HG03575 (cell line): ENCODE data around the gene ZNF418.
"Not testable (repeated sequence)": the region's sequence is repeated elsewhere in the genome, so short reads cannot be mapped to it uniquely, and the experiment has no call there.

ENCODE experiments used
- ATAC-seq: cut with Tn5 transposase; IDR thresholded peaks from one replicate; pipeline ENCODE4 v1.9.1; 2021; ENCODE audit not compliant: unreplicated experiment, insufficient number of reproducible peaks, low FRiP score; ENCODE audit errors: extremely low read depth

ZNF418 gene

GRCh38 chr19:57903618-57904184 lies 31.5 kb downstream of the ZNF418 start:
- no peak for ATAC-seq

- no peak for ATAC-seq
Measured at GRCh38 chr19:57900311-57900710, 34.9 kb downstream of the ZNF418 start.

- not testable (repeated sequence) for ATAC-seq
Measured at GRCh38 chr19:57890706-57891105, 44.5 kb downstream of the ZNF418 start.

GRCh38 chr19:57888560-57889231 lies 46.5 kb downstream of the ZNF418 start, which contains the start of gene ZNF814:
ZNF814 (minus strand) TSS chr19:57889037; CDS start chr19:57888802, 235 bp downstream.
- ATAC-seq, result no peak

- ATAC-seq, result no peak
Measured at GRCh38 chr19:57888107-57888559, 47.1 kb downstream of the ZNF418 start.

- no peak for ATAC-seq
Measured at GRCh38 chr19:57887195-57887941, 47.8 kb downstream of the ZNF418 start.

GRCh38 chr19:57886046-57886445 lies 49.2 kb downstream of the ZNF418 start:
- no peak for ATAC-seq

GRCh38 chr19:57873883-57874799 lies 61.1 kb downstream of the ZNF418 start:
- not testable (repeated sequence) for ATAC-seq

- no peak for ATAC-seq
Measured at GRCh38 chr19:57872450-57872849, 62.8 kb downstream of the ZNF418 start.
